Left kidney (tissue), 8 donors: Measurements from ENCODE around the gene ZNF831. TPM values are rescaled to one million over a fixed set of nuclear protein-coding genes. Genes with fewer than 3 reads are reported as not detected.

Source experiments
- DNase-seq: peaks from one replicate; pipeline ENCODE4 v3.0.0-alpha.2; 2013
- long read RNA-seq, 8 donors: transcript quantifications; one replicate each; lab custom pipeline, GENCODE V29; 2026
- polyA plus RNA-seq: library from polyadenylated mRNA; unstranded; fragments of 120-200 nt; gene quantifications from one replicate; pipeline ENCODE4 v1.2.1, GENCODE V29; 2013; ENCODE audit not compliant: insufficient read length

ZNF831 gene
- 0.15 TPM for polyA plus RNA-seq
- long read RNA-seq, donor 1: 0 reads
- long read RNA-seq, donor 2: 0 reads
- long read RNA-seq, donor 3: 0 reads
- long read RNA-seq, donor 4: 0 reads
- long read RNA-seq, donor 5: 0 reads
- long read RNA-seq, donor 6: 0 reads
- long read RNA-seq, donor 7: 0 reads
- long read RNA-seq, donor 8: 0 reads

GRCh38 chr20:59163631-59164530 lies at the start of gene ZNF831:
TSS of gene ZNF831 (plus strand) at chr20:59163821. CDS start at chr20:59191020, 27,199 bp downstream.
- no peak for DNase-seq

DNA sequence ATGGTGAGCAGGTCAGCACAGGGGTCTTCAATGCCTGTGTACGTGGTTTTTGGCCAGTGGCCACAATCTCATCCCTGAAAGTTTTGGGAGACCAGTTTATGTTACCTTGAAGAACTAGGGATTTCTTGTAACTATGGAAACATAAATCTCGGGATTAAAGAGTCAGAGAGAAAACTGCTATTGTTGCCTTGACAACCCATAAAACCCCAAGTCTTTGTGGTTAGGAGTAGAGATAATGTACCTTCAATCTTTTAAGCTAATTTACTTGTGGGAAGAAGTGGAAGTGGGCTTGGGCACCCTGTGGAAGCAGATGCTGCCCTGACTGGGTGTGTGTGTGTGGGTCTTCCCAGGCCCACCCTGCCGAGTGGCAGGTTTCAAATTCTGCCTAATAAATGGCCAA lies 46.1 kb upstream of the ZNF831 start:
- DNase-seq: no peak

- DNase-seq: no peak
Measured at GRCh38 chr20:59118855-59119254, 44.8 kb upstream of the ZNF831 start.

DNA sequence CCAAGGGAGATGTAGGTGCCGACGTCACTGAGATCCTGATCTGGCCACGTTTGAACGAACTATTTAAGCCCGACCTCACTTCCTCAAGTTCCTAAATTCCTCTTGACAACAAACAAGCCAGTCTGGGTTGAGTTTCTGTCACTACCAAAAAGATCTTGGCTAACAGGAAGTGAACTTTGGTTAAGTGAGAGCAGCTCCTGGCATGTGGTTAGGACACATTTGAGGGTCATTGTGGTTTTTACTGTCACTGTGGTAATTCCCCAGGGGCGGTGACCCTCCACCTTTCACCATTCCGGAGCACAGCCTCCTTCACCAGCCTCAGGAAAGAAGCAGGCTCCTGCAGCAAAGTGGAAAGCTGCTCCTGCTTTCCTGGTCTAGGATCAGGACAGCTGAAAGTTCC lies 43.1 kb upstream of the ZNF831 start:
- DNase-seq: no peak

DNA sequence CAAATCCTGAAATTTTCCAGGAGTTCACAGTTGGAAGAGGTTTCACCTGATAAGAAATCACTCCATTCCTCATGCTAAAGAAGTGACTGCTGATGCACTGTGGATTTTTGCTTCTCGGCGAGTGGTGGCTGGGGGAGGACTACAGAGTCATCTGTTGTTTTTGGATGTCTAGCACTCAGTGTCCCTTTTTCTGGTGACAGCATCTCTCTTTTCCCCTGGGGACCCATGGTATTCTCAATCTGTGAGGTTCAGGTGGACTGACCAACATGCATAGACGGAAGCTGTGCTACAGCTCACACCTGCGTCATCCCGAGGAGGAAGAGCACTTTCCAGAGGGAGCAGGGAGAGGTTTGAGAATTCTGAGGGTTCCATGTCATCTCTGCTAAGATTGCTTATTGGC lies 42.7 kb upstream of the ZNF831 start:
- DNase-seq: no peak

GRCh38 chr20:59121714-59122565 lies 41.7 kb upstream of the ZNF831 start:
- DNase-seq: no peak

DNA sequence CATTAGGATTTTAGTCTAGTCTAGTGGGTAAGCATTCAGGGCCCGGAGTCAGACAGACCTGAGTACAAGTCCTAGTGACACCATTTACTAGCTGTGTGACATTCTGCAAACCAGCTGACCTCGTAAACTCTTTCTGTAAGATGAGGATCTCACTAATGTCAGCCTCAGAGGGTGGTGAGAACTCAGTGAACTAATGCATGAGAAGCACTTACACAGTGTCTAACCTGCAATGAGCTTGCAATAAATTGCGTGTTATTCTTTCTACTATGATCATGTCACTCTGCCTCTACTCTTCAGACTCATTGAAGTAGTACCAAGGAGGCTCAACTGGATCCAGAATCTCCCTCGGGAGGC lies 41.1 kb upstream of the ZNF831 start:
- no peak for DNase-seq

- DNase-seq: no peak
Measured at GRCh38 chr20:59123011-59123677, 40.5 kb upstream of the ZNF831 start.

GRCh38 chr20:59123678-59124255 lies 39.9 kb upstream of the ZNF831 start:
- no peak for DNase-seq

GRCh38 chr20:59124296-59125029 lies 39.2 kb upstream of the ZNF831 start:
- DNase-seq: no peak

DNA sequence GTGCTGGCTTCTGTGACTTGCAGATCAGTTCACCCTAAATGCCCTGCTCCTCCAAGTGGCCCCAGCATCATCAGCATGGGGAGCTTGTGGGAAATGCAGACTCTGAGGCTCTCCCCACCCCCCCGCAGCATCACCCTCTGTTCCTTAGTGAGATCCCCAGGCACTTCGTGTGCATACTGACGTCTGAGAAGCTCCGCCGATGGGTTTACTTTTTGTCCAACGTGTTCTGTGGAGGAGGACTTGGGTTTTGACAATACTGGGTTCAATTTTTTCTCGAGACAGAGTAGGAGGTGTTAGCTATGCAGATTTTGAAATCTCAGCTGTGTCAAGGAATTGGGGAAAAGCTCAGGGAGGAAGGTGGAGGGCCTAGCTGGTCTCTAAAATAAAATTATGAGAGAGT lies 38.3 kb upstream of the ZNF831 start:
- DNase-seq: no peak

- no peak for DNase-seq
Measured at GRCh38 chr20:59125836-59126235, 37.8 kb upstream of the ZNF831 start.

DNA sequence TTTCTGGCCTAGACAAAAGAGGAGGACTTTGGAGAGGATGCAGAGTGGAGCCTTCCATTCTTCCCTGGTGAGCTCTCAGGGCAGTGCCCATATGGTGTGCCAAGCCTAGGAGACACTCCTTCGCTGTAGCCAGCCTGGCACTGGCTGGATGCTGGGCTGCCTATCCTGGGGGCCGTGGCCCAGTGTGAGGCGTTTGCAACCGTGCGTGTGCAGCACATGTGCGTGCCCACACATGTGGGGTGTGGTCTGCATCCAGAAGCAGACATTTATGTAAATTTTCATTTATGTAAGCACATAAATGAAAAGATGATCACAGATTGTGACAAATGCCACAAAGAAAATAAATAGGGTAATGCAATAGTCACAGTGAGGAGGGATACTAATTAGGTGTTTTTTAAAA lies 35.8 kb upstream of the ZNF831 start:
- DNase-seq: no peak

GRCh38 chr20:59131551-59132285 lies 31.9 kb upstream of the ZNF831 start:
- no peak for DNase-seq

DNA sequence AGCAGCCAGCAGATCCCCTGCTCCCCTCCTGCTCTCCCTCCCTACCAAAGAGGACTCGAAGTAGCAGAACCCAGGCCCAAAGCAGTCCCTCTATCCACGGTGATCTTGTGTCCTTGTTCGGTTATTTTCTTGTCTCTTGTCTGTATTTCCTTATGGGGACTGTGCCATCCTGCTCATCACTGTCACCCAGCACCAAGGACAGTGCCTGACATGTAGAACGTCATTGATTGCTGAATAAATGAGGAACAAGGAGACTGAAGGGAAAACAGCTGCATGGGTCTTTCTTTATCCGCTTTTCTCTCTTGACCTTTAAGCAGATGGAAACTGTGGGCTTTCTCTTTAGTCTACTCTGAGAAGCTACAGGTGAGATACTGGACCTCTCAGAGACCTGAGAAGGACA lies 29.4 kb upstream of the ZNF831 start:
- no peak for DNase-seq

- no peak for DNase-seq
Measured at GRCh38 chr20:59135093-59135492, 28.5 kb upstream of the ZNF831 start.

- DNase-seq: no peak
Measured at GRCh38 chr20:59136027-59136426, 27.6 kb upstream of the ZNF831 start.

- no peak for DNase-seq
Measured at GRCh38 chr20:59137532-59137931, 26.1 kb upstream of the ZNF831 start.

- no peak for DNase-seq
Measured at GRCh38 chr20:59138114-59138748, 25.4 kb upstream of the ZNF831 start.

GRCh38 chr20:59139998-59140397 lies 23.6 kb upstream of the ZNF831 start:
- no peak for DNase-seq
